HG03066 (cell line): ENCODE results near the gene COBL.

Source experiments
- ATAC-seq: cut with Tn5 transposase; IDR thresholded peaks from one replicate; pipeline ENCODE4 v1.9.1; 2021; ENCODE audit warnings: low read depth; ENCODE audit not compliant: unreplicated experiment

The COBL gene

GRCh38 chr7:51031216-51031615, 285.4 kb downstream of the COBL start:
- no peak for ATAC-seq

- no peak for ATAC-seq
These were observed 286.9 kb downstream of the COBL start for GRCh38 chr7:51029701-51030191.

- no peak for ATAC-seq
These were observed 287.5 kb downstream of the COBL start for GRCh38 chr7:51029131-51029530.

- ATAC-seq, result no peak
These were observed 288.4 kb downstream of the COBL start for GRCh38 chr7:51027935-51028830.

- no peak for ATAC-seq
These were observed 289.3 kb downstream of the COBL start for GRCh38 chr7:51027106-51027934.

GRCh38 chr7:51026341-51026740, 290.3 kb downstream of the COBL start:
- ATAC-seq, result no peak

GRCh38 chr7:51025668-51026067, 290.9 kb downstream of the COBL start:
- no peak for ATAC-seq

GRCh38 chr7:51024867-51025266, 291.7 kb downstream of the COBL start:
- no peak for ATAC-seq

- ATAC-seq, result no peak
These were observed 293.1 kb downstream of the COBL start for GRCh38 chr7:51023547-51023946.

GRCh38 chr7:51022821-51023220, 293.8 kb downstream of the COBL start:
- ATAC-seq, result no peak

- no peak for ATAC-seq
These were observed 294.6 kb downstream of the COBL start for GRCh38 chr7:51021906-51022570.

GRCh38 chr7:51020944-51021343, 295.7 kb downstream of the COBL start:
- no peak for ATAC-seq

- ATAC-seq, result no peak
These were observed 296.4 kb downstream of the COBL start for GRCh38 chr7:51019891-51020870.

GRCh38 chr7:51019191-51019844, 297.3 kb downstream of the COBL start:
- no peak for ATAC-seq

GRCh38 chr7:51017576-51018535, 298.8 kb downstream of the COBL start:
- no peak for ATAC-seq

GRCh38 chr7:51016546-51016945, 300.1 kb downstream of the COBL start:
- ATAC-seq, result no peak

- no peak for ATAC-seq
These were observed 301.0 kb downstream of the COBL start for GRCh38 chr7:51015581-51015980.

- no peak for ATAC-seq
These were observed 301.8 kb downstream of the COBL start for GRCh38 chr7:51014811-51015210.
